Measurements from ENCODE around the gene BTN3A1.

GRCh38 chr6:26455357-26455970 lies 53.4 kb downstream of the BTN3A1 start:
- TF ChIP-seq ZNF274 (IDR thresholded peaks at IDR 0.05; ENCODE audit: low read depth, low read length) = no peak
- no peak for TF ChIP-seq SUZ12 (IDR thresholded peaks at IDR 0.05; ENCODE audit: extremely low read depth, insufficient read depth, insufficient read length)

All from NT2/D1 (cell line).